SH-SY5Y (cell line): ENCODE data around the gene IL19.

Source experiments
- GATA2 ChIP-seq: IDR thresholded peaks from 2 replicates; pipeline ENCODE4 v1.6.1; 2011; ENCODE audit warnings: mild to moderate bottlenecking, low read depth, low read length
- GATA3 ChIP-seq: IDR thresholded peaks from 2 replicates; pipeline ENCODE4 v1.6.1; 2011; ENCODE audit warnings: low read depth, mild to moderate bottlenecking, low read length, moderate library complexity

- TF ChIP-seq GATA2 (no peak), GATA3 (no peak)
Observed at GRCh38 chr1:206725109-206725963, 45.2 kb upstream of the IL19 start.
